Body of pancreas (tissue), 4 donors: ENCODE data around the gene MEF2D. TPM values are rescaled to one million over a fixed set of nuclear protein-coding genes. Genes with fewer than 3 reads are reported as not detected.

ENCODE experiments used
- ATAC-seq: fragments of 150-250 bp; one replicate; pipeline ENCODE4 v1.9.1; 2016
- DNase-seq, 4 donors: peaks; one replicate each; pipeline ENCODE4 v3.0.0-alpha.2; 2019
- H3K27ac ChIP-seq, 4 donors: fragments of 200-600 bp; sonication (generic); 1 replicate in 3 of 4; 2 replicates in 1 of 4; pipeline versions ENCODE4 v1.5.1 to v1.6.1; 2016 to 2019; ENCODE audit warnings: mild to moderate bottlenecking in 1 of 4, mixed read lengths in 1 of 4, moderate library complexity in 1 of 4
- H3K27me3 ChIP-seq, 2 donors: fragments of 200-600 bp; sonication (generic); one replicate each; pipeline ENCODE4 v1.6.0; 2016; ENCODE audit warnings: mild to moderate bottlenecking in 1 of 2
- H3K36me3 ChIP-seq, 2 donors: fragments of 200-600 bp; sonication (generic); replicated peaks in 1 of 2; 2 replicates each; pipeline ENCODE4 v1.5.1; 2016; ENCODE audit warnings: low read depth in 2 of 2; ENCODE audit not compliant: insufficient read depth in 1 of 2
- H3K4me1 ChIP-seq: fragments of 200-600 bp; sonication (generic); one replicate; pipeline ENCODE4 v1.6.0; 2016
- H3K4me3 ChIP-seq, 2 donors: fragments of 200-600 bp; sonication (generic); 1 replicate in 1 of 2; 2 replicates in 1 of 2; pipeline ENCODE4 v1.5.1; 2016 to 2019
- H3K9me3 ChIP-seq, 3 donors: fragments of 200-600 bp; sonication (generic); 1 replicate in 2 of 3; 2 replicates in 1 of 3; pipeline ENCODE4 v1.5.1; 2016
- CTCF ChIP-seq, 7 experiments: fragments of 450-650 bp in 4 of 7; fragments of 200-600 bp in 3 of 7; sonication (generic) in 3 of 7; IDR thresholded peaks; one replicate each; pipeline ENCODE4 v1.5.1; 2016 to 2019; ENCODE audit warnings: antibody characterized with exemption in 7 of 7
- POLR2A ChIP-seq, 3 donors: fragments of 450-650 bp; IDR thresholded peaks; one replicate each; pipeline ENCODE4 v1.6.1; 2016; ENCODE audit warnings: antibody characterized with exemption in 3 of 3, mild to moderate bottlenecking in 2 of 3
- WGBS, 2 donors: methylation state at CpG; one replicate each; pipeline ENCODE4 v1.1.5; 2017; 5-methylcytosine and 5-hydroxymethylcytosine counted together
- intact Hi-C: fragments of 100-400 bp; cut with DNase I; formaldehyde crosslinking; loops from one replicate; pipeline ENCODE4 v1.15.1; 2023
- total RNA-seq, 2 donors: library from RNA; depleted of rRNA; stranded (reverse); fragments of >200 nt; gene quantifications; one replicate each; pipeline ENCODE4 v1.1.0, GENCODE V29; 2016

MEF2D gene
- 10 to 100 TPM; 15.6 to 18.1 TPM for total RNA-seq

GRCh38 chr1:156500543-156500792 lies at the start of gene MEF2D:
MEF2D (minus strand) TSS chr1:156500775; CDS start chr1:156483292, 17,483 bp downstream.
- TF ChIP-seq CTCF (IDR thresholded peaks at IDR 0.05) (peak in 1 of 7 experiments; percentile 1), POLR2A (IDR thresholded peaks at IDR 0.05) (peak in 1 of 3 donors; percentile 56)
- WGBS, 2 donors: 0% methylated on average over 1 to 26 of the region's 27 CpGs
- no peak for ATAC-seq
- Histone ChIP-seq H3K36me3 (no peaks in the 10 kb centered on the region), H3K27ac (peak within 1 kb of the TSS; percentile 99 to 100 (median 100)), H3K9me3 (no peaks in the 10 kb centered on the region), H3K4me3 (peak within 1 kb of the TSS; percentile 81 to 91), H3K4me1 (peaks cover 76% of the 10 kb centered on the region), H3K27me3 (no peaks in the 10 kb centered on the region)
- intact Hi-C loops: no loop called here
- no peak for DNase-seq

GRCh38 chr1:156550346-156550745 lies 49.8 kb upstream of the MEF2D start:
- Histone ChIP-seq H3K4me3 (no peak overlapping the region), H3K27ac (no peak overlapping the region), H3K36me3 (no peaks in the 10 kb centered on the region), H3K9me3 (no peaks in the 10 kb centered on the region), H3K4me1 (peaks cover 16% of the 10 kb centered on the region), H3K27me3 (no peaks in the 10 kb centered on the region)
- DNase-seq (peak in 3 of 4 donors; percentile 14 to 42 (median 21)), ATAC-seq (no peak)
- 56 to 70% methylated on average over 5 of the region's 5 CpGs for WGBS, 2 donors
- TF ChIP-seq CTCF (IDR thresholded peaks at IDR 0.05): no peak
- no peak for TF ChIP-seq POLR2A (IDR thresholded peaks at IDR 0.05)
- intact Hi-C loops: no loop called here

- intact Hi-C loops: no loop called here
- ATAC-seq (no peak), DNase-seq (no peak)
- Histone ChIP-seq H3K27me3 (no peaks in the 10 kb centered on the region), H3K9me3 (no peaks in the 10 kb centered on the region), H3K27ac (no peak overlapping the region), H3K36me3 (no peaks in the 10 kb centered on the region), H3K4me1 (peaks cover 16% of the 10 kb centered on the region), H3K4me3 (no peak overlapping the region)
- WGBS, 2 donors: 100% methylated on average over 1 of the region's 1 CpG
- TF ChIP-seq CTCF (IDR thresholded peaks at IDR 0.05) (no peak), POLR2A (IDR thresholded peaks at IDR 0.05) (no peak)
These were observed 49.3 kb upstream of the MEF2D start for GRCh38 chr1:156549831-156550230.

DNA sequence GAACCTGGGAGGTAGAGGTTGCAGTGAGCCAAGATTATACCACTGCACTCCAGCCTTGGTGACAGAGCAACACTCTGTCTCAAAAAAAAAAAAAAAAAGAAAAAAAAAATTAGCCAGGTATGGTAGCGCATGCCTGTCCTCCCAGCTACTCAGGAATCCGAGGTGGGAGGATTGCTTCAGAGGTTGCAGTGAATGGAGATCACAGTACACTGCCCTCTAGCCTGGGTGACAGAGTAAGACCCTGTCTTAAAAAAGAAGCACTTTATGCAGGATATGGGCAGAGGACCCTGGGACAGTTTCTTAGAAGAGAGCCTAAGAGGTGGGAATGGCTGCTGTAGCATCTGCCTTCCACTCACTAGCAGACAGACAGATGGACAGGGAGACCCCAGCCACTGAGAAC lies 48.8 kb upstream of the MEF2D start:
- Histone ChIP-seq H3K9me3 (no peaks in the 10 kb centered on the region), H3K27me3 (no peaks in the 10 kb centered on the region), H3K4me1 (peaks cover 16% of the 10 kb centered on the region), H3K4me3 (no peak overlapping the region), H3K36me3 (no peaks in the 10 kb centered on the region), H3K27ac (no peak overlapping the region)
- intact Hi-C loops: no loop called here
- no peak for TF ChIP-seq POLR2A (IDR thresholded peaks at IDR 0.05)
- TF ChIP-seq CTCF (IDR thresholded peaks at IDR 0.05): no peak
- 69 to 73% methylated on average over 2 of the region's 2 CpGs for WGBS, 2 donors
- DNase-seq (no peak), ATAC-seq (no peak)

DNA sequence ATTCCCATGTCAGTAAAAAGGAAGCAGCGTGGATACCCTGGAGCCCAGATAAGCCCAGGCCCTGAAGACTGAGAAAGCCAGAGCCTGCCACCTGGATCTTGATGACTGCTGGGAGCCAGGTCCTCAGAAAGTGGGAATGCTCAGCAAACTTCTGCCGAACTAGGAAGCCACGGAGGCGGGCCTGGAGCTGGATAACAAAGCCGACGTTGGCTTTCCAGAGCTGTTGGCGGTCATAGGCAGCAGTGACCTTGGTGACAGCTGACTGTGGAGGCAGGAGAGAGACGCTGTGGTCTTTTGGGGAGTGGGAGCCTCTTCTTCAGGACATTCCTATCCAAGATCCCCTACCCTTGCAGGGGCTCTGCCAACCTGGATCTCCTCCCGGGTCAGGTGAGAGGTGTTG lies 47.4 kb upstream of the MEF2D start:
- H3K27me3 ChIP-seq: no peaks in the 10 kb centered on the region
- H3K9me3 ChIP-seq: no peaks in the 10 kb centered on the region
- H3K4me3 ChIP-seq: no peak overlapping the region
- TF ChIP-seq POLR2A (IDR thresholded peaks at IDR 0.05) (no peak), CTCF (IDR thresholded peaks at IDR 0.05) (no peak)
- ATAC-seq (peak; percentile 45), DNase-seq (peak; percentile 28 to 60 (median 53))
- H3K36me3 ChIP-seq: no peaks in the 10 kb centered on the region
- intact Hi-C loops: no loop called here
- no peak overlapping the region for H3K27ac ChIP-seq
- WGBS, 2 donors: 38 to 48% methylated on average over 8 to 9 of the region's 9 CpGs
- H3K4me1 ChIP-seq: peaks cover 16% of the 10 kb centered on the region
